HCT116 (cell line): ENCODE results near the gene TMEM115. TPM values are rescaled to one million over a fixed set of nuclear protein-coding genes. Genes with fewer than 3 reads are reported as not detected.
A peak's percentile ranks its signal among the peaks of the same experiment; 100 is the strongest.

Experiments
- ATAC-seq: fragments of 200-7000 bp; cut with Tn5 transposase; 2 replicates; pipeline ENCODE4 v1.9.1; 2020; ENCODE audit warnings: mild to moderate bottlenecking, moderate library complexity
- BruUV-seq: library from RNA; stranded (reverse); fragments of 400-500 nt; replicated peaks from 2 replicates; lab custom pipeline; 2021; lab: Mats Ljungman, UMichigan
- CTCF ChIA-PET: fragments of 300-600 bp; sonication (Branson Sonifier 250); formaldehyde crosslinking; loops from one replicate; lab custom pipeline; 2021; ENCODE audit warnings: antibody characterized with exemption; lab: Charles Lee
- POLR2A ChIA-PET: fragments of 300-600, 350-600 bp; sonication (Branson Sonifier 250); formaldehyde crosslinking; loops from one replicate; lab custom pipeline; 2021; ENCODE audit warnings: antibody characterized with exemption; lab: Charles Lee
- RAD21 ChIA-PET, 2 experiments: fragments of 300-600 bp; sonication (Branson Sonifier 250); formaldehyde crosslinking; loops; one replicate each; lab custom pipeline; 2023; ENCODE audit warnings: low total read pairs in 2 of 2; ENCODE audit not compliant: uncharacterized antibody in 2 of 2, unreplicated experiment in 2 of 2, low non-redundant PET in 1 of 2; lab: Charles Lee
- DNase-seq: peaks from one replicate; pipeline ENCODE4 v3.0.0-alpha.2; 2010; ENCODE audit warnings: low read depth, low spot score
- H2AFZ ChIP-seq: fragments of 200-600 bp; shearing (Covaris generic), sonication (generic); 2 replicates; pipeline ENCODE4 v1.6.1; 2017; ENCODE audit warnings: low read depth, mixed run types, mixed read lengths, antibody characterized with exemption, low read length; ENCODE audit not compliant: poor library complexity, severe bottlenecking
- H3K27ac ChIP-seq: 2 replicates; pipeline ENCODE4 v1.5.1; 2012; ENCODE audit warnings: low read depth, low read length
- H3K27me3 ChIP-seq: fragments of 200-600 bp; sonication (generic); 2 replicates; pipeline ENCODE4 v1.6.1; 2016; ENCODE audit warnings: mixed run types, low read length, mixed read lengths; ENCODE audit not compliant: insufficient read depth
- H3K36me3 ChIP-seq, 2 experiments: fragments of 200-500 bp in 1 of 2; fragments of 200-600 bp in 1 of 2; sonication (Bioruptor generic) in 1 of 2; sonication (generic) in 1 of 2; 2 replicates each; pipeline versions ENCODE4 v1.5.1 to v1.6.1; 2014 to 2016; ENCODE audit warnings: low read length in 2 of 2, inconsistent platforms in 1 of 2, mixed read lengths in 1 of 2, mixed run types in 1 of 2; ENCODE audit not compliant: insufficient read depth in 2 of 2, control insufficient read depth in 1 of 2
- H3K4me1 ChIP-seq, 2 experiments: fragments of 200-600 bp in 1 of 2; sonication (generic) in 1 of 2; 2 replicates each; pipeline versions ENCODE4 v1.5.1 to v1.6.1; 2012 to 2017; ENCODE audit warnings: low read length in 2 of 2, inconsistent platforms in 1 of 2, mild to moderate bottlenecking in 1 of 2, mixed read lengths in 1 of 2, mixed run types in 1 of 2, moderate library complexity in 1 of 2; ENCODE audit not compliant: insufficient read depth in 2 of 2, control insufficient read depth in 1 of 2
- H3K4me2 ChIP-seq: fragments of 200-600 bp; sonication (generic); 2 replicates; pipeline ENCODE4 v1.6.1; 2017; ENCODE audit warnings: mixed run types, low read length, mixed read lengths
- H3K4me3 ChIP-seq, 2 experiments: fragments of 200-600 bp in 1 of 2; sonication (generic) in 1 of 2; replicated peaks in 1 of 2; 2 replicates each; pipeline ENCODE4 v1.5.1; 2011 to 2016; ENCODE audit warnings: low read length in 2 of 2, control low read depth in 1 of 2, low read depth in 1 of 2, mild to moderate bottlenecking in 1 of 2, mixed read lengths in 1 of 2, mixed run types in 1 of 2
- H3K79me2 ChIP-seq: fragments of 200-600 bp; sonication (generic); 2 replicates; pipeline ENCODE4 v1.6.1; 2017; ENCODE audit warnings: mild to moderate bottlenecking, mixed run types, low read length, moderate library complexity, mixed read lengths; ENCODE audit not compliant: insufficient read depth
- H3K9ac ChIP-seq: fragments of 200-600 bp; sonication (generic); 2 replicates; pipeline ENCODE4 v1.6.1; 2016; ENCODE audit warnings: low read length, mixed read lengths
- H3K9me2 ChIP-seq: fragments of 200-600 bp; sonication (generic), shearing (Covaris generic); 2 replicates; pipeline ENCODE4 v1.6.1; 2017; ENCODE audit warnings: mixed run types, mild to moderate bottlenecking, moderate library complexity; ENCODE audit not compliant: insufficient read depth
- H3K9me3 ChIP-seq, 2 experiments: fragments of 200-500 bp in 1 of 2; fragments of 200-600 bp in 1 of 2; sonication (Bioruptor generic) in 1 of 2; sonication (generic) in 1 of 2; 2 replicates each; pipeline ENCODE4 v1.6.1; 2014 to 2017; ENCODE audit warnings: low read length in 2 of 2, mixed read lengths in 2 of 2, inconsistent platforms in 1 of 2, low read depth in 1 of 2, mild to moderate bottlenecking in 1 of 2, mixed run types in 1 of 2, moderate library complexity in 1 of 2; ENCODE audit not compliant: control insufficient read depth in 1 of 2, insufficient read depth in 1 of 2
- H4K20me1 ChIP-seq: fragments of 200-600 bp; sonication (generic), shearing (Covaris generic); 2 replicates; pipeline ENCODE4 v1.6.1; 2017; ENCODE audit warnings: mixed run types, mild to moderate bottlenecking, moderate library complexity; ENCODE audit not compliant: insufficient read depth
- CTCF ChIP-seq, 3 experiments: fragments of 200-600 bp in 1 of 3; sonication (generic) in 1 of 3; IDR thresholded peaks in 2 of 3; conservative IDR thresholded peaks in 1 of 3; 2 replicates each; pipeline ENCODE4 v1.5.1; 2012 to 2017; ENCODE audit warnings: low read depth in 2 of 3, low read length in 2 of 3, antibody characterized with exemption in 1 of 3, borderline replicate concordance in 1 of 3, control low read depth in 1 of 3, mild to moderate bottlenecking in 1 of 3, mixed read lengths in 1 of 3, mixed run types in 1 of 3, moderate library complexity in 1 of 3; ENCODE audit not compliant: insufficient read depth in 1 of 3
- ELF1 ChIP-seq: IDR thresholded peaks from 2 replicates; pipeline ENCODE4 v1.6.1; 2012; ENCODE audit warnings: low read depth, borderline replicate concordance
- EZH2 ChIP-seq: fragments of 200-600 bp; sonication (generic); IDR thresholded peaks from 2 replicates; pipeline ENCODE4 v1.6.1; 2017; ENCODE audit warnings: antibody characterized with exemption, mixed run types
- FOSL1 ChIP-seq: IDR thresholded peaks from 2 replicates; pipeline ENCODE4 v1.6.1; 2012; ENCODE audit warnings: low read depth
- POLR2A ChIP-seq: IDR thresholded peaks from 2 replicates; pipeline ENCODE4 v1.7.0; 2011; ENCODE audit warnings: borderline replicate concordance; ENCODE audit not compliant: insufficient read depth, insufficient read length; ENCODE audit errors: extremely low read depth
- POLR2AphosphoS5 ChIP-seq: IDR thresholded peaks from 2 replicates; pipeline ENCODE4 v1.6.1; 2011; ENCODE audit warnings: mild to moderate bottlenecking, low read depth, low read length, moderate library complexity
- RAD21 ChIP-seq: IDR thresholded peaks from 2 replicates; pipeline ENCODE4 v1.6.1; 2012; ENCODE audit warnings: low read depth, mild to moderate bottlenecking
- REST ChIP-seq: IDR thresholded peaks from 2 replicates; pipeline ENCODE4 v1.6.1; 2012; ENCODE audit warnings: low read depth
- TCF7L2 ChIP-seq: IDR thresholded peaks from 2 replicates; pipeline ENCODE4 v1.7.0; 2011; ENCODE audit warnings: borderline replicate concordance, inconsistent platforms; ENCODE audit not compliant: insufficient read depth, insufficient read length; ENCODE audit errors: extremely low read depth
- YY1 ChIP-seq: IDR thresholded peaks from 2 replicates; pipeline ENCODE4 v1.6.1; 2011; ENCODE audit warnings: low read length, low read depth, moderate library complexity, mild to moderate bottlenecking; ENCODE audit not compliant: insufficient replicate concordance; ENCODE audit errors: extremely low read depth
- intact Hi-C: fragments of 100-400 bp; cut with micrococcal nuclease; formaldehyde crosslinking; loops from 2 replicates; pipeline ENCODE4 v1.10.0; 2022
- total RNA-seq: library from RNA; stranded (reverse); gene quantifications from one replicate; pipeline ENCODE4 v1.2.1, GENCODE V29; 2021; ENCODE audit not compliant: unreplicated experiment
- TF ChIP-seq, protein P1 (sequence below): IDR thresholded peaks from 2 replicates; pipeline ENCODE4 v1.6.1; 2011; ENCODE audit warnings: mild to moderate bottlenecking, low read length, moderate library complexity; ENCODE audit not compliant: insufficient replicate concordance; ENCODE audit errors: extremely low read depth

The TMEM115 gene
- total RNA-seq, 1 experiment from 2014 or later = 24.6 TPM

DNA sequence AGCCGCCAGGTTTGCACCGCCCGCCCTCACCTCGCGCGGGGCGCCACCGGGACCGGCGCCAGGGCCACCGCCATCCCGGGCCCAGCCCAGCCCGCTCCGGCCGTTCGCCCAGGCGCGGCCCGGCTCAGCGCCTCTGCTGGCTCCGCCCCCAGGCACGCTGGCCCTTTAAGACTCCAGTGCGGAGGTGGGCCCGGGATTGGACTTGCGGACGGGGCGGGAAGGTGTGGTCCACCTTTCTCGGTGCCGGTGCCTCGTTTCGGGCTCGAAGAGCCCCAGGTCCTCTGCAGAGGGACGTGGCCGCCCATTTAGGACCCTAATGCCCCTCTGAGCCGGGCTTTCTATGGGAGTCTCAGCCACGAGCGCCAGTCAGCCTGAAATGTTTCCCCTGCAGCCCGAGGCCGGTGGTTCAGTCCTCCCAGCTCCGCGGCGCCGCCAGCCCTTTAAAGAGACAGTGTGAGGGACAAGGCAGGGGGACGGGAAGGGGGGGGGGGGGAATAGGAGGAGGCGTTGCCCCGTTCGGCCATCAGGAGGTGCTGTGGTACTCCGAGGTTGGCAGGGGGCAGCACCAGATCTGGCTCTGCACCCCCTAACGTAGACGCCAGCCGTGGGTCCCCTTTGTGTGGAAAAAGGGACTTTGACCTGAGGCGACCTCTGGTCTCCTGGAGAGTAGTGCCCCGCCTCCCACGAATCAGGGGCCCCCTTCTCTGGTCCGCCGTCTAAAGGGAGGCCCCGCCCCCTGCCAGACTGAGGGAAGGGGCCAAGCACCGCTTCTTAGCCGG, 37.8 kb downstream of the TMEM115 start (continued):
- TF ChIP-seq CTCF (IDR thresholded peaks at IDR 0.05 in 2 of 3, conservative IDR thresholded peaks at IDR 0.05 in 1 of 3; ENCODE audit: borderline replicate concordance in 1 of 3, insufficient read depth in 1 of 3, low read depth in 2 of 3, low read length in 2 of 3) (peak in 2 of 3 experiments; percentile 70 to 71; a peak in 4 of 6 replicates), FOSL1 (no peak)

- Histone ChIP-seq H3K79me2 (peaks cover 47% of the 10 kb centered on the region), H3K4me1 (peaks cover 56 to 83% of the 10 kb centered on the region in 2 experiments), H3K27me3 (no peaks in the 10 kb centered on the region), H4K20me1 (no peaks in the 10 kb centered on the region), H3K9me3 (no peaks in the 10 kb centered on the region), H3K9me2 (no peaks in the 10 kb centered on the region), H3K27ac (peak overlapping the region; percentile 93), H3K4me2 (peak overlapping the region; percentile 92), H2AFZ (no peak overlapping the region), H3K4me3 (peak overlapping the region; percentile 64 to 92), H3K36me3 (peaks cover 9 to 27% of the 10 kb centered on the region in 2 experiments; a peak in 2 of 4 replicates), H3K9ac (peak overlapping the region; percentile 88)
- no TSS peak for BruUV-seq
- POLR2A ChIA-PET = interaction anchor here (0.6 to 1.9 kb wide), 2 partner anchors 29 to 182 kb away, joined by 3 to 4 read pairs; partner anchors contain the start of gene IFRD2
- TF ChIP-seq POLR2A (no peak), YY1 (no peak), FOSL1 (no peak), ELF1 (no peak), REST (no peak), POLR2AphosphoS5 (no peak; the same call in 1 of the 2 replicates), RAD21 (no peak), EZH2 (no peak), TCF7L2 (no peak)
- TF ChIP-seq, protein P1, sequence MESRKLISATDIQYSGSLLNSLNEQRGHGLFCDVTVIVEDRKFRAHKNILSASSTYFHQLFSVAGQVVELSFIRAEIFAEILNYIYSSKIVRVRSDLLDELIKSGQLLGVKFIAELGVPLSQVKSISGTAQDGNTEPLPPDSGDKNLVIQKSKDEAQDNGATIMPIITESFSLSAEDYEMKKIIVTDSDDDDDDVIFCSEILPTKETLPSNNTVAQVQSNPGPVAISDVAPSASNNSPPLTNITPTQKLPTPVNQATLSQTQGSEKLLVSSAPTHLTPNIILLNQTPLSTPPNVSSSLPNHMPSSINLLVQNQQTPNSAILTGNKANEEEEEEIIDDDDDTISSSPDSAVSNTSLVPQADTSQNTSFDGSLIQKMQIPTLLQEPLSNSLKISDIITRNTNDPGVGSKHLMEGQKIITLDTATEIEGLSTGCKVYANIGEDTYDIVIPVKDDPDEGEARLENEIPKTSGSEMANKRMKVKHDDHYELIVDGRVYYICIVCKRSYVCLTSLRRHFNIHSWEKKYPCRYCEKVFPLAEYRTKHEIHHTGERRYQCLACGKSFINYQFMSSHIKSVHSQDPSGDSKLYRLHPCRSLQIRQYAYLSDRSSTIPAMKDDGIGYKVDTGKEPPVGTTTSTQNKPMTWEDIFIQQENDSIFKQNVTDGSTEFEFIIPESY = no peak
- ATAC-seq = peak; percentile 43
- CTCF ChIA-PET = interaction anchor here (0.6 to 1.4 kb wide), 12 partner anchors 15 to 1291 kb away, joined by 3 to 11 read pairs (median 4); partner anchors contain the start of genes HYAL1, HYAL3, IFRD2 and NAA80
- intact Hi-C loops = no loop called here
- RAD21 ChIA-PET = interaction anchor here (0.7 to 1.7 kb wide), 3 partner anchors 21 to 60 kb away, joined by 4 to 5 read pairs (median 4); partner anchors contain the start of genes HYAL3 (in 1 of the 2), IFRD2 (in 1 of the 2) and NAA80 (in 1 of the 2)
- DNase-seq = no peak
Measured at GRCh38 chr3:50320853-50321335, 38.4 kb downstream of the TMEM115 start.
